Activated CD8-positive, alpha-beta memory T cell treated with anti-CD3 and anti-CD28 coated beads for 1 hour (primary cell): ENCODE results near the gene GMCL1.
"Not testable (repeated sequence)": the region's sequence is repeated elsewhere in the genome, so short reads cannot be mapped to it uniquely, and the experiment has no call there.

ENCODE experiments used
- DNase-seq, 2 donors: peaks; one replicate each; pipeline ENCODE4 v3.0.0-alpha.2; 2020; ENCODE audit warnings: low read depth in 1 of 2; ENCODE audit errors: extremely low read depth in 1 of 2

GMCL1 gene

DNA sequence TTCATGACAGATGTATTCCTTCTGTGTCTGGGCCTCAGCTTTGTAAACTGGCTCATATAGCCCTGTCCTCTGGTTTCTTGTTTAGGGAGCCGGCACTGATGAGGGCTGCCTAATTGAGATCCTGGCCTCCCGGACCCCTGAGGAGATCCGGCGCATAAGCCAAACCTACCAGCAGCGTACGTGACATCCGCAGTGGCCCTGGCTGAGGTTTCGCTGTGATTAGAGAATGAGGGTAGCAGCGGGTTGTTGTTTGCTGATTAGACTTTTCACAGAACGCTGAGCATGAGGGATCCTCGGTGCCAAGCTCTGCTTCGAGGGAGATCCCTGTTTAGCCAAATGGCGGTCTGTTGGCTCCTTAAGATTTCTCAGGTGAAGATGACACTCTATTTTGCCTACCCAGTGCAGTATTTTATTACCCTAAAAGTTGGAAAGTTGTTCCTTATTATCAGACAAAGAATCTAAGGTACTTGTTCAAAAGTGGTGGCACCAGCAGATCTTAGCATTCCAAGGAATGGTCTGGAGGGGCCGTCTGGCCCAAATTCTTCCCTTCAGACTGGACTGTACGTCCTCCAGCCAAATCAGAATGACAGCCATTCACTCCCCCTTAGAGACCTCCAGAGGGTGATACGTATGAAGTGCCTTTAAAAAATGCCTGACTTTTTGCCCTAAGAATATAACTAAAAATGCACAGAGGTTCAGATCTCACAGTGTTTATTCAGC is 21.5 kb upstream of the GMCL1 start:
- DNase-seq, result no peak

- DNase-seq, result no peak
Measured at GRCh38 chr2:69810550-69810949, 18.9 kb upstream of the GMCL1 start.

GRCh38 chr2:69811018-69811417 is 18.4 kb upstream of the GMCL1 start:
- no peak for DNase-seq

- DNase-seq, result no peak
Measured at GRCh38 chr2:69811591-69811990, 17.9 kb upstream of the GMCL1 start.

DNA sequence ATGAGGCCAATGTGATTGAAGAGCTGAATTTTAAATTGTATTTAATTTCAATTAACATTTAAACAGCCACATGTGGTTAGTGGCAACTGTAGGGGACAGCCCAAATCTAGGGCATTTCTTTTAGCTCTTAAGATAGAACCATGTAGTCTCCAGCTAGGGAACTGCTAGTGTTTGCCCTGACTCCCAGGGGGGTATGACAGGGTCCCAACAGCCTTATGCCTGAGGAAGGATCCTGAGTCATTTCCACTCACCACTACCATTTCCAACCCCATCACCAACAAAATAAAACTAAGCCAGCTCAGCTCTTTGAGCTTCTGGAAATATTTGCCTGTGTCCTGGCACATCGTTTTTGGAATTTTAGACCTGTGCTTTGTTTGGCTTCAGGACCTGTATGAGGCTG is 13.7 kb upstream of the GMCL1 start:
- DNase-seq, result no peak

DNA sequence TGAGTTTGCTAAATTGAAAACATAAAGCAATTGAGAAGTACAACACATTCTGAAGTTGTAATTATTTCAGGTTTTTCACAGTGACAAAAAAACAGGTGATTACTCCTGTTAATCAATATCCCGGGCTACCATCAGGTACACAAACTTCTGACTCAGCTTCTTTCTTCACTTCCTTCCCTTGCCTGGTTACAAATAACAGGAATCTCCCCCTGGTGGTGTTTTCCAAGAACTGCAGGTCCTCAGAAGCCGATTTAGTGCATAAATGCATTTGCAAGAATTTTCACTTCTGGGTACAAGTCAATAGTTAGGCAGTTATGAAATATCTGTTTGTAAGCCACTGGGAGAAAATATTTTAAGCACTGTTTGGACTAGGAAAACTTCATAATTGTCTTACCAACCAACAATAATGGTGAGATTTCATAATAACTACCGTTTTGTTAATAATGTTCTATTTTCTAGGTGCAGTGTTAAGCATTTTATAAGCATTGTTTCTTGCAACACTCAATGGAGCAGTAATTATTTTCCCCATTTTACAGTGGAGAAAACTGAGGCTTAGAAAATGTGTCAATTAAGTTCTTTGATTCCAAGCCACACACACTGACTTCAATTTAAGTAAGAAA is 12.4 kb upstream of the GMCL1 start:
- DNase-seq, result peak; percentile 45 to 53

GRCh38 chr2:69817729-69818501 is 11.5 kb upstream of the GMCL1 start:
- DNase-seq, result no peak

GRCh38 chr2:69827796-69828540 is 1.5 kb upstream of the GMCL1 start:
- no peak for DNase-seq

DNA sequence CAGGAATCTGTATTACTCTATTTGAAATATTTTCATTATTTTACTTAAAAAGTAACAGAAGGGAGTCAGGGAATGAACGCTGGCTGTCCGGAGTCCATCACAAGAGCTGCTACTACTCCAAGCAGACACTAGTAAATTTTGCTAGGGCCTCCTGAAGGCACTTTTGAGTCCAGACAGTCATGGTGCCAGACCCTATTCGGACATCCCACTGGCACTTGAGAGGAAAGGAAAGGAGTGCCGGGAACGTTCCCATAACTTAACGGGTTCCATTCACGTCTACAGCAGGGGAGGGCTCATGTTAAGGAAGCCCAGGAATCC is 563 bp upstream of the GMCL1 start:
- DNase-seq, result no peak

GRCh38 chr2:69830045-69830905 is 815 bp downstream of the GMCL1 start:
- peak in 1 of 2 donors; percentile 17 for DNase-seq

- DNase-seq, result not testable (repeated sequence)
Measured at GRCh38 chr2:69830906-69831241, 1.4 kb downstream of the GMCL1 start.

DNA sequence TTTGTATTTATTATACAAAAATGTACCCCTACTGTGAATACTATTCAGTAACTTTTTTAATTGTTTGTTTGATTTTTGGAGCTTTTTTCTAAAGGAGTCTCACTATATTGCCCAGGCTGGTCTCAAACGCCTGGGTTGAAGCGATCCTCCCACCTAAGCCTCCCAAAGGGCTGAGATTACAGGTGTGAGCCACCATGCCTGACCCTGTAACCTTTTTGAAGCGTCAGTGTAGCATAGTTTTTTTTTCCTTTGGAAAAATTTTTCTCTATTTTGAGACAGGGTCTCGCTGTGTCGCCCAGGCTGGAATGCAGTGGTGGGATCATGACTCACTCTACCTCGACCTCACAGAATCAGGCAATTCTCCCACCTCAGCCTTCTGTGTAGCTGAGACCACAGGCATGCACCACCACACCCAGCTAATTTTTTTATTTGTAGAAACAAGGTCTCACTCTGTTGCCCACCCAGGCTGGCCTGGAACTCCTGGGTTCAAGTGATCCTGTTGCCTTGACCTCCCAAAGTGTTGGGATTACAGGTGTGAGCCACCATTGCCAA is 2.0 kb downstream of the GMCL1 start:
- no peak for DNase-seq

DNA sequence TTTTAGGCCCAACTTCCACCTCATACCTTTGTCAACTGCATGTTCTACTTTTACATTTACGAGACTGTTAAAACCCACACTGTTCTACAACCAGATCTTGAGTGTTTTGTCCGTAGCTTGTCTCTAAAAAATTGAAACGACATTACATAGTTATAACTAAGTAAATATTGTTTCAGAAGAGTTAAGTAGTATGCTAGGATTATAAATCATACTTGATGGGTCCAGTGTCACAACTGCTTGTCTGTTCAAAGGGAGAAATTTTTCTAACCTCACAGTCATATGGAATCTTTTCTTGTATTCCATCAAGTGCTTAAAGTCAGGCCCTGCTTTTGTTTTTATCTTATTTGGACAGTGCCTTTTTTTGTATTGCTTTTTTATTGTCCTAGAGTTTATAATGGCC is 4.3 kb downstream of the GMCL1 start:
- no peak for DNase-seq

DNA sequence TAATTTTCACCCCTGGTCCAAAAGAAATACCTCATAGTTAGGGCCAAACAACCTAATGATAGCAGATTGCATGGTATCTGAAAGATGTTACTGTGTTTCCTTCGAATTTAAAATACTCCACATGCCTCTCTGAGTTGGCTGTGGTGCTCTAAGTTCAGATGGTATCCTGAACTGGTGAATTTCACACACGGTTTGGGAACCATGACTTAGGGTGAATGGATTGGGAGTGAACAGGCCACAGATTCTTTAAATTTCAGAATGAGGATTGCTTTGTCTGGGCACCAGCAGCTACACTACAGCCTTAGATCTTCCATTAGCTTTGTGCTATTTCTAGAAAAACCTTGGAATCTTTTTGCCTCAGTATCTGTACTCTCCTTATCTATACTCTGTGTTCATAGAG is 6.2 kb downstream of the GMCL1 start:
- DNase-seq, result no peak

GRCh38 chr2:69836316-69836715 is 6.9 kb downstream of the GMCL1 start:
- no peak for DNase-seq

DNA sequence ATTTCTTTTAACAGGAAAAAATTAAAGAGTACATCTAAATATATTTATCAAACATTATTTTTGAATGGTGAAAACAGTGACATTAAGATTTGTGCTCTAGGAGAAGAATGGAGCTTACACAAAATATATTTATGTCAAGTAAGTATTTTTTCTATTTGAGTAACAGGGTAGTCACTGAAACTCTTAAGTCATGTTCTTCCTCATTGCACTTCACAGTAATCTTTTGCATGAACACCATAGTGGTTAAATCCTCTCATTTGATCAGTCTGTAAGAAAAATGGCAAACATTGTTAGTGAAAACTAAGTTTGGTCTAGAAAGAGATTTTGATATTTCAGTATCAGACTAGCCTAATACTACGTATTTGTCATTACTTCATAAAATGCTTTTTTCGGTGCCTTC is 8.1 kb downstream of the GMCL1 start:
- DNase-seq, result no peak

DNA sequence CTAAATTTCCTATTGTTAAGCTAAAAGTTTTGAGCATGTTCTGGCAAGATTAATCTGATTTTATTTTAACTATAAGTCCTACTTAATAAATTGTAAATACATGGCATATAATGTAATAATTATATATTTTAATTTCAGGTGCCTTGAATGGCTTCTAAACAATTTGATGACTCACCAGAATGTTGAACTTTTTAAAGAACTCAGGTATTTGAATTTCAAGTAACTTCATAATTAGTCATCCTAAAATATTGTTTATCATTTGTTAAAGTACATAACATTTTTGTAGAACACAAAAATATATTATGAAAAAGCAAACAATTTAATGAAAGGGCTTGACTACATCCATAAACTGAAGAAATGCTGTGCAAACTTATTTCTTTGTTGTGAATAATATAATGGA is 14.5 kb downstream of the GMCL1 start:
- no peak for DNase-seq

- no peak for DNase-seq
Measured at GRCh38 chr2:69844560-69844959, 15.1 kb downstream of the GMCL1 start.

GRCh38 chr2:69846182-69847067 is 17.0 kb downstream of the GMCL1 start:
- DNase-seq, result no peak
